GM23338 (cell line): ENCODE data around the gene MON1B. TPM values are rescaled to one million over a fixed set of nuclear protein-coding genes. Genes with fewer than 3 reads are reported as not detected.

Experiments used
- ATAC-seq: fragments of 200-7000 bp; cut with Tn5 transposase; 3 replicates; pipeline ENCODE4 v1.9.1; 2020
- DNase-seq: peaks from one replicate; pipeline ENCODE4 v3.0.0-alpha.2; 2015; ENCODE audit warnings: low spot score
- H2AFZ ChIP-seq: fragments of 200-600 bp; sonication (generic); 2 replicates; pipeline ENCODE4 v1.8.0; 2016; ENCODE audit warnings: antibody characterized with exemption, mild to moderate bottlenecking, moderate library complexity
- H3F3A ChIP-seq: fragments of 200-600 bp; sonication (generic); replicated peaks from 2 replicates; pipeline ENCODE4 v1.8.0; 2017; ENCODE audit warnings: antibody characterized with exemption, mixed run types, low read depth
- H3K27ac ChIP-seq: fragments of 200-600 bp; sonication (generic); 2 replicates; pipeline ENCODE4 v1.6.1; 2016; ENCODE audit warnings: low read depth
- H3K27me3 ChIP-seq: fragments of 200-600 bp; sonication (generic); 2 replicates; pipeline ENCODE4 v1.8.0; 2016; ENCODE audit warnings: mild to moderate bottlenecking, mixed run types, moderate library complexity; ENCODE audit not compliant: insufficient read depth
- H3K36me3 ChIP-seq: fragments of 200-600 bp; sonication (generic); 2 replicates; pipeline ENCODE4 v1.8.0; 2016; ENCODE audit warnings: mild to moderate bottlenecking; ENCODE audit not compliant: insufficient read depth
- H3K4me1 ChIP-seq: fragments of 200-600 bp; sonication (generic); 2 replicates; pipeline ENCODE4 v1.8.0; 2016; ENCODE audit warnings: mild to moderate bottlenecking, moderate library complexity; ENCODE audit not compliant: insufficient read depth
- H3K4me2 ChIP-seq: fragments of 200-600 bp; sonication (generic); 2 replicates; pipeline ENCODE4 v1.7.1; 2017; ENCODE audit warnings: mixed run types
- H3K4me3 ChIP-seq: fragments of 200-600 bp; sonication (generic); 2 replicates; pipeline ENCODE4 v1.6.1; 2016; ENCODE audit warnings: mixed run types
- H3K79me2 ChIP-seq: fragments of 200-600 bp; sonication (generic); replicated peaks from 2 replicates; pipeline ENCODE4 v1.8.0; 2017; ENCODE audit warnings: mild to moderate bottlenecking; ENCODE audit not compliant: insufficient read depth
- H3K9me2 ChIP-seq: fragments of 200-600 bp; sonication (generic); 2 replicates; pipeline ENCODE4 v1.8.0; 2017; ENCODE audit not compliant: insufficient read depth
- H4K20me1 ChIP-seq: fragments of 200-600 bp; sonication (generic); replicated peaks from 2 replicates; pipeline ENCODE4 v1.8.0; 2017; ENCODE audit warnings: mild to moderate bottlenecking; ENCODE audit not compliant: insufficient read depth
- H3K27ac Mint-ChIP-seq: 2 replicates; pipeline ENCODE4 v1.8.0; 2020; ENCODE audit warnings: inconsistent platforms, mild to moderate bottlenecking, moderate library complexity, mixed read lengths
- H3K27me3 Mint-ChIP-seq: 3 replicates; pipeline ENCODE4 v1.8.0; 2022; ENCODE audit warnings: low read depth, mild to moderate bottlenecking, moderate library complexity, mixed read lengths, inconsistent platforms; ENCODE audit not compliant: insufficient read depth, poor library complexity
- H3K36me3 Mint-ChIP-seq: 3 replicates; pipeline ENCODE4 v1.8.0; 2021; ENCODE audit warnings: low read depth, mild to moderate bottlenecking, inconsistent platforms, moderate library complexity, mixed read lengths
- H3K4me1 Mint-ChIP-seq: 3 replicates; pipeline ENCODE4 v1.8.0; 2020; ENCODE audit warnings: mild to moderate bottlenecking, inconsistent platforms, mixed read lengths
- H3K4me3 Mint-ChIP-seq: 3 replicates; pipeline ENCODE4 v1.8.0; 2021; ENCODE audit warnings: moderate library complexity, mild to moderate bottlenecking, inconsistent platforms, mixed read lengths
- H3K9me3 Mint-ChIP-seq: 3 replicates; pipeline ENCODE4 v1.8.0; 2020; ENCODE audit warnings: moderate library complexity, mild to moderate bottlenecking, inconsistent platforms, mixed read lengths
- CREB1 ChIP-seq: fragments of 250-450 bp; sonication (Bioruptor Pico); IDR thresholded peaks from 2 replicates; pipeline ENCODE4 v1.5.0; 2020; ENCODE audit warnings: low read depth, mild to moderate bottlenecking, moderate library complexity
- CTCF ChIP-seq, 2 experiments: fragments of 200-600 bp in 1 of 2; sonication (generic) in 1 of 2; conservative IDR thresholded peaks; 2 replicates each; pipeline versions ENCODE4 v1.5.1 to v1.6.1; 2016 to 2017; ENCODE audit warnings: antibody characterized with exemption in 2 of 2, low read depth in 2 of 2, mild to moderate bottlenecking in 2 of 2, moderate library complexity in 1 of 2
- ETS1 ChIP-seq: IDR thresholded peaks from 2 replicates; pipeline ENCODE4 v1.6.1; 2016; ENCODE audit warnings: antibody characterized with exemption
- EZH2 ChIP-seq: fragments of 200-600 bp; sonication (generic); IDR thresholded peaks from one replicate; pipeline ENCODE4 v1.8.0; 2017; ENCODE audit warnings: antibody characterized with exemption, mild to moderate bottlenecking, low read depth; ENCODE audit not compliant: unreplicated experiment
- EZH2phosphoT487 ChIP-seq: fragments of 200-600 bp; sonication (generic); IDR thresholded peaks from one replicate; pipeline ENCODE4 v1.8.1; 2018; ENCODE audit warnings: antibody characterized with exemption; ENCODE audit not compliant: unreplicated experiment
- JUNB ChIP-seq: IDR thresholded peaks from one replicate; pipeline ENCODE4 v1.6.1; 2016; ENCODE audit warnings: antibody characterized with exemption; ENCODE audit not compliant: unreplicated experiment
- NANOG ChIP-seq: IDR thresholded peaks from 2 replicates; pipeline ENCODE4 v1.6.1; 2016; ENCODE audit warnings: antibody characterized with exemption, borderline replicate concordance
- POLR2AphosphoS5 ChIP-seq: IDR thresholded peaks from 2 replicates; pipeline ENCODE4 v1.6.1; 2016; ENCODE audit warnings: antibody characterized with exemption, low read depth
- REST ChIP-seq: IDR thresholded peaks from one replicate; pipeline ENCODE4 v1.6.1; 2018; ENCODE audit warnings: antibody characterized with exemption; ENCODE audit not compliant: unreplicated experiment
- STAT1 ChIP-seq: IDR thresholded peaks from one replicate; pipeline ENCODE4 v1.6.1; 2016; ENCODE audit warnings: antibody characterized with exemption; ENCODE audit not compliant: unreplicated experiment
- ZNF114 ChIP-seq: fragments of 250-450 bp; sonication (Bioruptor Pico); IDR thresholded peaks from 2 replicates; pipeline ENCODE4 v1.5.0; 2020; ENCODE audit warnings: mild to moderate bottlenecking, moderate library complexity
- ZNF331 ChIP-seq: fragments of 250-450 bp; sonication (Bioruptor Pico); IDR thresholded peaks from 2 replicates; pipeline ENCODE4 v1.5.0; 2020; ENCODE audit warnings: low read depth, mild to moderate bottlenecking, moderate library complexity
- ZNF462 ChIP-seq: fragments of 250-450 bp; sonication (Bioruptor Pico); IDR thresholded peaks from 2 replicates; pipeline ENCODE4 v1.5.0; 2020; ENCODE audit warnings: mild to moderate bottlenecking, moderate library complexity
- polyA plus RNA-seq: library from polyadenylated mRNA; unstranded; fragments of >200 nt; fragmentation: Nextera tagmentation; extraction: Ambion mirVana; gene quantifications from 2 replicates; pipeline ENCODE4 v1.2.1, GENCODE V29; 2016
- total RNA-seq: library from RNA; depleted of rRNA; stranded (reverse); fragments of >200 nt; shearing (Covaris generic); gene quantifications from 2 replicates; pipeline ENCODE4 v1.2.3, GENCODE V29; 2014

Gene MON1B
- total and polyA plus RNA-seq, 2 experiments from 2014 or later, result 9.7 to 30.2 TPM

GRCh38 chr16:77236063-77236511 lies 45.1 kb downstream of the MON1B start:
- H3K36me3 Mint-ChIP-seq, result no peaks in the 10 kb centered on the region
- H3K27me3 Mint-ChIP-seq, result no peaks in the 10 kb centered on the region
- H3K4me3 ChIP-seq, result no peak overlapping the region
- no peaks in the 10 kb centered on the region for H4K20me1 ChIP-seq
- H3K27ac ChIP-seq, result no peak overlapping the region
- DNase-seq, result peak; percentile 93
- 0 out of 2 replicates have a peak overlapping the region, but pooled peaks have one; percentile 46 for H3K4me2 ChIP-seq
- H3K9me2 ChIP-seq, result no peaks in the 10 kb centered on the region
- H2AFZ ChIP-seq, result 0 out of 2 replicates have a peak overlapping the region, but pooled peaks have one; percentile 83
- no peak overlapping the region for H3K4me3 Mint-ChIP-seq
- no peak overlapping the region for H3K27ac Mint-ChIP-seq
- no peaks in the 10 kb centered on the region for H3K79me2 ChIP-seq
- TF ChIP-seq ZNF331 (CRISPR knock-in tag) (no peak), POLR2AphosphoS5 (no peak), REST (no peak), STAT1 (no peak), CREB1 (CRISPR knock-in tag) (peak; percentile 76), EZH2phosphoT487 (no peak), EZH2 (no peak), NANOG (no peak), ZNF114 (CRISPR knock-in tag) (no peak), ETS1 (no peak), CTCF (conservative IDR thresholded peaks at IDR 0.05; ENCODE audit: low read depth in 2 of 2) (peak; percentile 96 to 100), ZNF462 (CRISPR knock-in tag) (no peak), JUNB (no peak)
- H3K4me1 ChIP-seq, result peaks cover 36% of the 10 kb centered on the region
- no peaks in the 10 kb centered on the region for H3K9me3 Mint-ChIP-seq
- peaks cover 6% of the 10 kb centered on the region; the same call in 1 of the 2 replicates for H3K27me3 ChIP-seq
- H3K36me3 ChIP-seq, result no peaks in the 10 kb centered on the region; the same call in 1 of the 2 replicates
- H3K4me1 Mint-ChIP-seq, result peaks cover 31% of the 10 kb centered on the region
- 0 out of 2 replicates have a peak, but pooled peaks cover 4% of the 10 kb centered on the region for H3F3A ChIP-seq
- peak; percentile 91 for ATAC-seq
